ENCODE measurements around the gene PTPRN2.

Gene PTPRN2

DNA sequence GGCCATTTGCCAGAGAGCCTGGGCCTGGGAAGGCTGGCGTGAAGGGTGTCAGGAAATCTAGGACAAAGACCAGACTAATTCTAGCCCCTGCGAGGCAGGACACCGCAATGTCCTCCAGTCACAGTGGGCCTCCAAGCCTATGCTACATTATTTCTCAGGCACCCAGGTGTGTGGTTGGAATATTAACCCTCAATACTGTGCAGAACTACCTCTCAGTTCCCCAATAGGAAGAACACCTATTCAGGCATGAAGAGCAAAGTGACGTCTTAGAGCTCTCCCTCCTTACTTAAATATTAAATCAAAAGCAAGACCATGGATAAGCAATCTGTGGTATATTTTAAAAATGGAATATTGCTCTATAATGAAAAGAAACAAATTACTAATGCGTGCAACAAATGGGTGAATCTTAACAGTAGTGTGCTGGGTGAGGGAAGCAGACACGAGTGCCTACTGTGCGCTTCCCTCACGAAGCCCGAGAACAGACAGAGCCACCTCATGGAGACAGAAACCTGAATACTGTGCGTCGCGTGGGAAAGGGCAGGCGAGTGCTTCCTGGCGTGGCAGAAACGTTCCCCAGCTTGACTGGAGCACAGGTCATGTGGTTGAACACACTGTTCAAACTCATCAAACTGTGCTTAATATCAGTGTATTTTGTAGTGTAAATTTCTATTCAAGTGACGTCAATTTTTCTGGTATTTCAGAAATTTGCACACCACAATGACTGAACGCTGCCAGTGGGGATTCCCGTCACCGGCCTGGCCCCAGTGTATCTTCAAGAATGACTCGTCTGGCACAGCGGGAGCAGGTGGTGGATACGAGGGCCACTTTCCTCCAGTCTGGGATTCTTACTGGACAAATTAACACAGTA, 15.5 kb upstream of the PTPRN2 start:
- DNase-seq, result no peak

- no peak for DNase-seq
Measured at GRCh38 chr7:158602041-158602440, 14.4 kb upstream of the PTPRN2 start.

DNA sequence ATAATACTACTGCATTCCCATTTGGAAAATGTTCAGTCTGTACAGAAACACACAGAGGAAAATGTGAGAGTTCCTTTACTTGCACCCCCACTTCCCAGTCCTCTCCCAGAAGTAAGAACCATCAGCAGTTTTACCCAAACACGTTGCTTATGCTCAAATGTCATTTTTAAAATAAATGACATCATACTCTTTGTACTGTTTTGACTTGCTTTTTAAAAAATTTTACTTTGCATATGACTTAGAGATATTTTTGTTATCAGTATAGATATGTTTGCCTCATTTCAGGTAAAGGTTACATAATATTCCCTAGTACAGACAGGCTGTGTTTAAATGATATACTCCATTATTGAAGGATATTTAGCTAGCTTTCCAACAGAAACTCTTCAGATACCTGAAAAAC, 13.5 kb upstream of the PTPRN2 start:
- no peak for DNase-seq

DNA sequence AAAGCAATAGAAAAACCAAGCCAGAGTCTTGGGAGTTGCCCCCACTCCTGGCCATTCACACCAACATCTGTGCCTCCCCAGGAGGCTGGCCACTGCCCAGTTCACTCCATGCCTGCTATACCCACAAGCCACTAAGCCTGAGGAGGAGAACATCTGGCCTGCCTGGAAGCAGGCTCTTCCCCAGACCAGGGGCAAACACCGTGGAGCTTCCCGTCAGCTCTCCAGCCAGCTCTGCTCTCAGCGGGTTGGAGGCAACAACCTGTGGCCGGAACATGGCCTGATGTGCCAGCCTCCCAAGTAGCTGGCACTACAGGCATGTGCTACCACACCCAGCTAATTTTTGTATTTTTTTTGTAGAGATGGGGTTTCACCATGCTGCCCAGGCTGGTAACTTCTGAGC, 9.1 kb upstream of the PTPRN2 start:
- DNase-seq, result no peak

- DNase-seq, result no peak
Measured at GRCh38 chr7:158596309-158596708, 8.7 kb upstream of the PTPRN2 start.

DNA sequence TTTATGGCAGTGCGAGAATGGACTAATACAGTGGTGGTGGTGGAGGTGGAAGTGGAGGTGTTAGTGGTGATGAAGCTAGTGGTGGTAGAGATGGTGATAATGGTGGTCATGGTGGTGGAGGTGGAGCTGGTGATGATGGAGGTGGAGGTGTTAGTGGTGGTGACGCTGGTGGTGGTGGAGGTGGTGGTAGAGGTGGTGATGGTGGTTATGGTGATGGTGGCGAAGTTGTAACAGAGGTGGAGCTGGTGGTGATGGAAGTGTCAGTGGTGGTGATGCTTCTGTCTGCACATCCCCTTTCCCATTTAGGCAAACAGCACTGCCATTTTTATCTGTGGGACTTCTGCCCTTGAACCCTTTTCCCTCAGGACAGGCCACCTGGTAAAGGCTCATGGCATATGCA, 7.4 kb upstream of the PTPRN2 start:
- no peak for DNase-seq

DNA sequence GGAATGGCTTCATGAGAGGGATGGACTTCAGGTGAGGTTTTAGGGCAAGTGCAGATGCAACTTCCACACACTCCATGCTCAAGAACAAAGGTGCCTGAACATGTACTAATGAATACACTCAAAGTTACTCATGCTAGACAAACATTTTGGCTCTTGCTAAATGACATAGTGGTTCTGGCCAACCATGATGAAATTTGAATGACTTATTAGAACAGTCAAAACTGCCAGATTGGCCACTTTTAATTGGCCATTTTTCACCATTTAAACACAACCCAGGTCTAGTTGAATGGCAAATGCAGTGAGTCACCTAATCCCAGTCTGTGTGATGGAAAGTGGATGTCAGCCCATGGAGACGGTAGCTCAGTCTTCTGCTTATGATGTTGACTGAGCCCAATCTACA, 4.9 kb upstream of the PTPRN2 start:
- no peak for DNase-seq

GRCh38 chr7:158591944-158592343, 4.3 kb upstream of the PTPRN2 start:
- DNase-seq, result no peak

DNA sequence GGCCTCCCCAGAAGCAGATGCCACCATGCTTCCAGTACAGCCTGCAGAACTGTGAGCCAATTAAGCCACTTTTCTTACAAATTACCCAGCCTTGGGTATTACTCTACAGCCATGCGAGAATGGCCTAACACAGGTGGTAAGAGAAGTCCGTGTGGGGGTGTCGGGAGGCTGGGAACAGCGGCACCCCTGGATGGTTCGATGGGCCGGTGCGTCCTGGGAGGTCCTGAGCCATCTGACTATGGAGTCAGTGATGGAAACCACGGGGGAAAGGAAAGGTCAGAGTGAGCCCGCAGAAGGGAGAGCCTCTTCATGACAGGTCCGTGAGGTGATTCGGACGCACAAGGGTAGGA, 2.5 kb upstream of the PTPRN2 start:
- DNase-seq, result no peak

- DNase-seq, result no peak
Measured at GRCh38 chr7:158589653-158590052, 2.0 kb upstream of the PTPRN2 start.

DNA sequence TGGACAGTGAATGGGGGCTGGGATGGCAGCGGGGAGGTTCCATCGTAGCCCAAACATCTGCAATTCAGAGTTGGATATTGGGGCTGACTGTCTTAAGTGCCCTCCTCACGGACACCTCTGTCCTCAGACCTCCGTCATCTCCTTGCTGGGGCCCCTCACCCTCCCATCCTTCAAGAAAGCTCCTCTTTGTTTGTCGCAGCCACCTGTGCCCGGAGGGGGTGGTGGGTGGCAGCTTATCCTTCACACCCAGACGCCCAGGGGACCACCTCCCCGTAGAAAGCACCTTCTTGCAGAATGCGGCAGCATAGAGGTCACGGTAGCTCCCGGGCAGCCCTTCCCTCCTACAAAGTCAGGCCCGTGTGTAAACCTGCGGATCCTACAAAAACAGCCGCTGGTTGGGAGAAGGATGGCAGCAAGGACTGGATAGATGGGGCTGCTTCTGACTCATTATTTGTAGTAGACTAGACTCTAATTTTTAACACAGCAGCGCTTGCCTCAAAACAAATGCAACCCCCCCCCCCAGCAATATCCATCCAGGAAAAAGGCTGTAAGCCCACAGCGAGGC, 1.3 kb upstream of the PTPRN2 start:
- DNase-seq, result no peak

- no peak for DNase-seq
Measured at GRCh38 chr7:158588085-158588877, 658 bp upstream of the PTPRN2 start.

DNA sequence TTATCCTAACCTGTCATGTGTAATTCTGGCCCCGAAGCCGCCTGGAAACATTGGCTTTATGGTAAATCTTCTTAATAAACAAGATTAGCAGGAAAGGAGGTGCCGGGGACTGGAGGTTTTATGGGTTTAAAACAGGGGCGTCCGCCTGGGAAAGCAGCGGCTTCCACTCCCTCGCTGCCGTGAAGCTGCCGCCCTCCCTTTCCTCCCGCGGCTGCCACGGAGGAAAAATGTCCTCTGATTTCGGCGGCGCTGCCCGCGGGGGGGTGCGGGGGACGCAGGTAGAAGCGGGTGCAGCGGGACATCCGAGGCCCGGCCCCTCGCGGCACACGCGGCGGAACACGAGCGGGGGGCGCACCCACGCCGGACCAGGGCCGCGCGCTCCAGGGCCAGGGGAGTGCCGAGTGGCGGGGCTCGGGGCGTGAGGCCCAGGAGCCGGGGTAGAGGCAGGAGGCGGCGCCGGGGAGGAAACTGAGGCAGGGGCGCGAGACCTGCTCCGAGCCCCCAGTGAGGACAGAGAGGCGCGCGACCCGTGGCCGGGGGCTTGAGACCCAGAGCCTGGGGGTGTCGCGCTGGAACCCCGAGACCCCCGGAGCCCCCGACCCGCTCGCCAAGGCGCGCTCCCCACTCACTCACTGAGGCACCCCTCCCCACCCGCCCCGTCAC, 993 bp downstream of the PTPRN2 start:
- DNase-seq, result no peak

GRCh38 chr7:158585721-158586498, 1.7 kb downstream of the PTPRN2 start:
- no peak for DNase-seq

DNA sequence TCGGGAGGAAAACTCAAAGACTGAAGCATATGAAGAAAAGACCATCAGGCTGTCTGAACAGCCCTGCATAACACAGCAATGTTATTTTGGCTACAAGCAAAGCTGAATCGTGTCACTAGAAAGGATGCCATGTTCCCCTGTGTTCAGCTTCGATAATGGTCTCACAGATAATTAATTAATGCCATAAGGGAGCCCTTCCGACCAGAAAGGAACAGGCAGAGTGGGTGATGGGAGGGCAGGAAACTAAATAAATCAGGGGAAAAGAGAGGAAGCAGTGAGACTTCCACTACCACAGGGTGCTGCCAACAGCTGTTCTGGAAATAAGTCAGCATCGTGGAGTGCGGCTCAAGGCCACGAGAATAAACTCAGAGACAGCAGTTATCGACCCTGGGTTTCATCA, 3.2 kb downstream of the PTPRN2 start:
- DNase-seq, result no peak

- no peak for DNase-seq
Measured at GRCh38 chr7:158583810-158584209, 3.8 kb downstream of the PTPRN2 start.

- DNase-seq, result no peak
Measured at GRCh38 chr7:158583143-158583542, 4.5 kb downstream of the PTPRN2 start.

- DNase-seq, result no peak
Measured at GRCh38 chr7:158582089-158582456, 5.5 kb downstream of the PTPRN2 start.

- no peak for DNase-seq
Measured at GRCh38 chr7:158581440-158582088, 6.1 kb downstream of the PTPRN2 start.

- no peak for DNase-seq
Measured at GRCh38 chr7:158579662-158580646, 7.7 kb downstream of the PTPRN2 start.
